Parathyroid adenoma (tissue), 2 donors: Measurements from ENCODE around the gene MXD1.

Experiments used
- H2AFZ ChIP-seq: fragments of 300-600 bp; sonication (generic); one replicate; pipeline ENCODE4 v1.7.0; 2017; ENCODE audit warnings: antibody characterized with exemption, mild to moderate bottlenecking
- H3K27ac ChIP-seq: fragments of 300-600 bp; sonication (generic); one replicate; pipeline ENCODE4 v1.7.0; 2017
- H3K27me3 ChIP-seq: fragments of 300-600 bp; sonication (generic); one replicate; pipeline ENCODE4 v1.7.0; 2017; ENCODE audit warnings: low read length; ENCODE audit not compliant: control insufficient read depth, insufficient read depth
- H3K36me3 ChIP-seq: fragments of 300-600 bp; sonication (generic); one replicate; pipeline ENCODE4 v1.7.0; 2017; ENCODE audit warnings: low read length; ENCODE audit not compliant: control insufficient read depth, insufficient read depth
- H3K4me1 ChIP-seq: fragments of 300-600 bp; sonication (generic); one replicate; pipeline ENCODE4 v1.7.0; 2017; ENCODE audit warnings: control low read depth
- H3K4me2 ChIP-seq: fragments of 300-600 bp; sonication (generic); one replicate; pipeline ENCODE4 v1.7.0; 2017; ENCODE audit warnings: low read length
- H3K4me3 ChIP-seq: fragments of 300-600 bp; sonication (generic); one replicate; pipeline ENCODE4 v1.7.0; 2017; ENCODE audit warnings: low read depth, low read length
- H3K79me2 ChIP-seq: fragments of 300-600 bp; sonication (generic); one replicate; pipeline ENCODE4 v1.7.0; 2017; ENCODE audit warnings: control low read depth
- H3K9ac ChIP-seq: fragments of 300-600 bp; sonication (generic); one replicate; pipeline ENCODE4 v1.7.0; 2017; ENCODE audit warnings: mild to moderate bottlenecking
- H3K9me3 ChIP-seq: fragments of 300-600 bp; sonication (generic); one replicate; pipeline ENCODE4 v1.7.0; 2017; ENCODE audit warnings: low read length; ENCODE audit not compliant: control insufficient read depth
- CTCF ChIP-seq: fragments of 300-600 bp; sonication (generic); IDR thresholded peaks from one replicate; pipeline ENCODE4 v1.7.0; 2017; ENCODE audit warnings: antibody characterized with exemption, mild to moderate bottlenecking
- donor health status: primary hyperparathyroidism.

MXD1 gene

DNA sequence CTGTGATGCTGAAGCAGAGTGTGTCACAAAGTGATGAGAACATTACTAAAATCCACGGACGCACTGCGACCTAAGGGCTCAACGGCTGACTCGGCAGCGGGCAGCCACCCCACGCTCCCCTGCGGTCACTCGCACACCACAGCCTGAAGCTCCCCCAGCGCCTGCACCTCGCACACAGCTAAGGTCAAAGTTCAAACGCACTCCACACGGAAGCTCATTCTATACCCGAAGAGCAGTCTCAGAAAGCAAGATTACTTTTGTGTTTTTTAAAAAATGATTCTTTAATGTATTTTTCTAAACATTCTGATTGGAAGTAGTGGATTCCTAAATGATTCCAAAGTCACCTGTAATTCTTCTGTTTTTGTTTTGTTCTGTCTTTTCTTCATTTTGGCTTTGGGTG lies 24.8 kb downstream of the MXD1 start:
- Histone ChIP-seq H3K4me2 (no peak overlapping the region), H2AFZ (no peak overlapping the region), H3K27ac (no peak overlapping the region), H3K4me3 (no peak overlapping the region), H3K27me3 (no peaks in the 10 kb centered on the region), H3K9ac (no peak overlapping the region), H3K79me2 (no peaks in the 10 kb centered on the region), H3K4me1 (no peaks in the 10 kb centered on the region), H3K9me3 (no peaks in the 10 kb centered on the region), H3K36me3 (no peaks in the 10 kb centered on the region)
- TF ChIP-seq CTCF: no peak

GRCh38 chr2:69940691-69941090 lies 25.8 kb downstream of the MXD1 start:
- Histone ChIP-seq H3K79me2 (no peaks in the 10 kb centered on the region), H3K4me3 (no peak overlapping the region), H3K36me3 (no peaks in the 10 kb centered on the region), H2AFZ (no peak overlapping the region), H3K27me3 (no peaks in the 10 kb centered on the region), H3K9ac (no peak overlapping the region), H3K4me2 (no peak overlapping the region), H3K4me1 (no peaks in the 10 kb centered on the region), H3K9me3 (no peaks in the 10 kb centered on the region), H3K27ac (no peak overlapping the region)
- no peak for TF ChIP-seq CTCF

DNA sequence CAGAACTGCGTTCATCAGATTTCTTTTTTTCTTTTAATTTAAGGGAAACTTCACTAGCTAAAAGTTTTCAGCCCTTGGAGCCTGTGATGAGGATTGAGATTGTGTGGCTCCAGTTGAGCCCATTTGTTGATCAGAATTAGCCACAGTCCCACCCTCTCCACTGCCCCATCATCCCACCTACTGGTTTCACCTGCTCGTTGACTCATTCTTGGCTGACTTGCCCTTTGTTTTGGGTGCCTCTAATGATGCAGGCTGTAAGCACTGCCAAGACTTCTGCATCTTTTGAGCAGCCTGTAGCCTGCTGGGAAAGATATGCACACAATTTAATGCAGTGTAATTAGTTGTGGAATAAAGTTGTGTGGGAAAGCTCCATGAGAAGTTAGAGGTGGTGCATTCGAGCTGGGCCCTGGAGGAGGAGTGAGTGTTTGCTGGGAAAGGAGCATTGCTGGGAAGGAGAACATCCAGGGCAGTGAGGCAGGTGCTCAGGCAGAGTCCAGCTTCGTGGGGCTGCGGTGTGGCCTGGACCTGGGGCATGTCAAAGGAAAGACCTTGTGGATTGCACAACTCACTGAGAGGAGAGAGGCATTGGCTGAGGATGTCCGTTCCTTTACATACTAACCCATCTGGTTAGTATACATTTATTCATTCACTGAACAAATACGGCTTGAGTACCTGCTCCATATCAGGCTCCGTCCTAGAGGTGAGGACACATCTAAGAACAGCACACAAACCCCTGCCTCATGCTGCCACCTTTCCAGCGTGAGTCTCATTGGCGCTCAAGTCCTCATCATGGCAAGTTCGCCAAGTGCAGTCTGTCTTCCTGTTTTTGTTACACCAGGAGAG lies 28.3 kb downstream of the MXD1 start:
- TF ChIP-seq CTCF: no peak
- H3K4me3 ChIP-seq: no peak overlapping the region
- H3K4me1 ChIP-seq: no peaks in the 10 kb centered on the region
- H3K27me3 ChIP-seq: no peaks in the 10 kb centered on the region
- no peaks in the 10 kb centered on the region for H3K36me3 ChIP-seq
- no peak overlapping the region for H3K4me2 ChIP-seq
- H3K27ac ChIP-seq: no peak overlapping the region
- H3K79me2 ChIP-seq: no peaks in the 10 kb centered on the region
- no peak overlapping the region for H3K9ac ChIP-seq
- no peak overlapping the region for H2AFZ ChIP-seq
- no peaks in the 10 kb centered on the region for H3K9me3 ChIP-seq

DNA sequence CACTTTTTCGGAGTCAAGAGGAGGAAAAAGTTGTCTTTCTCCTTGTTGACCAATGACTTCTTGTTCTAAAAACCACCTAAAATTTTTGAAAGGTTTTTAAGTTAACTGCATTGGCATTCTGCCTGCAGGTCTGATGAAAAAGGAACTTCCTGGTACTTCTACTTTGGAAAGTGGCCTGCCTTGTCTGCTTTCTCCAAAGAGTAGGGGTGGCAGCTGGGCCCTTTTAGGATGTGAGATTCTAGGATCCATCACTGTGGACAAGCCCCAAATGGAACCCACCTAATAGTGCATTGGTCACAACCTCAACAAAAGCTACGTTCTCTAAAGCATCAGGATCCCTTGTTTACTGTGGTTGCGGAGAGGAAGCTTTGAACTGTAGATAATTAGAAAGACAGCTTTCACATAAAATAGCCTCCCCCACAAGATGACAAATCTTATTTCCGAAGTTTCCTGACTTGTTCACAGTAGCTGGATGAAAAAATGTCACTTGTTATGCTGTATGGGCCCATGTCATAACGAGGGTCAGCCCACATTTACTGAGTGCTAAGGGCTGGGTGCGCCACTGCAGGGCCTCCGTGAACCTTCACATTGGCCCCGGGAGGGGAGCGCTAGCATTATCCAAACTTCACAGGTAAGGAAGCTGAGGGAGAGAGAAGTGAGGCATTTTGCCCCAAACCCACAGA lies 29.1 kb downstream of the MXD1 start:
- no peaks in the 10 kb centered on the region for H3K27me3 ChIP-seq
- TF ChIP-seq CTCF: no peak
- no peaks in the 10 kb centered on the region for H3K4me1 ChIP-seq
- no peak overlapping the region for H3K4me3 ChIP-seq
- H3K4me2 ChIP-seq: no peak overlapping the region
- H3K9ac ChIP-seq: no peak overlapping the region
- H3K9me3 ChIP-seq: no peaks in the 10 kb centered on the region
- H2AFZ ChIP-seq: no peak overlapping the region
- H3K36me3 ChIP-seq: no peaks in the 10 kb centered on the region
- no peaks in the 10 kb centered on the region for H3K79me2 ChIP-seq
- no peak overlapping the region for H3K27ac ChIP-seq
